ENCODE results near the gene SS18.
"Not testable (repeated sequence)": the region's sequence is repeated elsewhere in the genome, so short reads cannot be mapped to it uniquely, and the experiment has no call there.

Gene SS18
- total RNA-seq = 177 to 183 reads per million in 2 donors

GRCh38 chr18:26090130-26091046 is at the start of gene SS18:
Gene SS18, minus strand, starts transcription at chr18:26090613. Its CDS starts 44 bp downstream, at chr18:26090569.
- peak; percentile 87 for DNase-seq

- no peak for DNase-seq
Observed at GRCh38 chr18:26135548-26135947, 45.1 kb upstream of the SS18 start.

- DNase-seq = no peak
Observed at GRCh38 chr18:26134107-26134506, 43.7 kb upstream of the SS18 start.

- DNase-seq = peak; percentile 34
Observed at GRCh38 chr18:26133652-26134051, 43.2 kb upstream of the SS18 start, which contains the start of gene PSMA8. Gene PSMA8, plus strand, starts transcription at chr18:26133869. Its CDS starts 97 bp downstream, at chr18:26133966.

GRCh38 chr18:26128192-26128591 is 37.8 kb upstream of the SS18 start:
- DNase-seq = not testable (repeated sequence)

GRCh38 chr18:26127786-26128185 is 37.4 kb upstream of the SS18 start:
- DNase-seq = no peak

GRCh38 chr18:26121994-26122393 is 31.6 kb upstream of the SS18 start:
- DNase-seq = not testable (repeated sequence)

GRCh38 chr18:26121476-26121875 is 31.1 kb upstream of the SS18 start:
- DNase-seq = no peak

GRCh38 chr18:26119246-26119645 is 28.8 kb upstream of the SS18 start:
- no peak for DNase-seq

- no peak for DNase-seq
Observed at GRCh38 chr18:26104035-26104434, 13.6 kb upstream of the SS18 start.

- DNase-seq = no peak
Observed at GRCh38 chr18:26103579-26103978, 13.2 kb upstream of the SS18 start.

GRCh38 chr18:26097563-26097962 is 7.2 kb upstream of the SS18 start:
- no peak for DNase-seq

GRCh38 chr18:26096852-26097251 is 6.4 kb upstream of the SS18 start:
- DNase-seq = no peak

GRCh38 chr18:26091047-26091630 is 726 bp upstream of the SS18 start:
- no peak for DNase-seq

- no peak for DNase-seq
Observed at GRCh38 chr18:26089293-26090129, 902 bp downstream of the SS18 start.

GRCh38 chr18:26088487-26088886 is 1.9 kb downstream of the SS18 start:
- no peak for DNase-seq

GRCh38 chr18:26086959-26087358 is 3.5 kb downstream of the SS18 start:
- no peak for DNase-seq

- DNase-seq = no peak
Observed at GRCh38 chr18:26085056-26085455, 5.4 kb downstream of the SS18 start.

- no peak for DNase-seq
Observed at GRCh38 chr18:26083099-26083498, 7.3 kb downstream of the SS18 start.

- no peak for DNase-seq
Observed at GRCh38 chr18:26082475-26082874, 7.9 kb downstream of the SS18 start.

- DNase-seq = no peak
Observed at GRCh38 chr18:26074246-26074645, 16.2 kb downstream of the SS18 start.

GRCh38 chr18:26073758-26074157 is 16.7 kb downstream of the SS18 start:
- DNase-seq = no peak

GRCh38 chr18:26071725-26072124 is 18.7 kb downstream of the SS18 start:
- DNase-seq = no peak

Data from activated gamma-delta T cell (primary cell).